Measurements from ENCODE around the gene GNAT1. TPM values are rescaled to one million over a fixed set of nuclear protein-coding genes. Genes with fewer than 3 reads are reported as not detected.

Gene GNAT1
- total and polyA plus RNA-seq, 2 of the 13 experiments (the other 11 are each of a cell fraction or from before 2014, with no cell fraction given) = 0.15 TPM; not detected in 1

GRCh38 chr3:50227390-50228183, 36.2 kb downstream of the GNAT1 start (continued):
- TF ChIP-seq, protein P1, sequence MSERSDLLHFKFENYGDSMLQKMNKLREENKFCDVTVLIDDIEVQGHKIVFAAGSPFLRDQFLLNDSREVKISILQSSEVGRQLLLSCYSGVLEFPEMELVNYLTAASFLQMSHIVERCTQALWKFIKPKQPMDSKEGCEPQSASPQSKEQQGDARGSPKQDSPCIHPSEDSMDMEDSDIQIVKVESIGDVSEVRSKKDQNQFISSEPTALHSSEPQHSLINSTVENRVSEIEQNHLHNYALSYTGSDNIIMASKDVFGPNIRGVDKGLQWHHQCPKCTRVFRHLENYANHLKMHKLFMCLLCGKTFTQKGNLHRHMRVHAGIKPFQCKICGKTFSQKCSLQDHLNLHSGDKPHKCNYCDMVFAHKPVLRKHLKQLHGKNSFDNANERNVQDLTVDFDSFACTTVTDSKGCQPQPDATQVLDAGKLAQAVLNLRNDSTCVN (CRISPR knock-in tag; IDR thresholded peaks at IDR 0.05; ENCODE audit: borderline replicate concordance) = 0 out of 2 replicates have a peak, but pooled peaks have one; percentile 34
- TF ChIP-seq AHR (CRISPR knock-in tag; IDR thresholded peaks at IDR 0.05) (no peak), ZNF343 (CRISPR knock-in tag; IDR thresholded peaks at IDR 0.05) (0 out of 2 replicates have a peak, but pooled peaks have one; percentile 49), XRCC5 (optimal IDR thresholded peaks at IDR 0.05; ENCODE audit: low read length) (peak; percentile 89), NFE2 (CRISPR knock-in tag; IDR thresholded peaks at IDR 0.05) (no peak), IRX3 (CRISPR knock-in tag; IDR thresholded peaks at IDR 0.05; ENCODE audit: borderline replicate concordance, low read depth) (no peak), TBX2 (CRISPR knock-in tag; IDR thresholded peaks at IDR 0.05; ENCODE audit: borderline replicate concordance) (peak; percentile 72; the same call in 1 of the 2 replicates), ZNF143 (CRISPR knock-in tag; IDR thresholded peaks at IDR 0.05) (peak; percentile 54), NFKB2 (CRISPR knock-in tag; IDR thresholded peaks at IDR 0.05; ENCODE audit: borderline replicate concordance) (peak; percentile 82; the same call in 1 of the 2 replicates), SOX5 (CRISPR knock-in tag; IDR thresholded peaks at IDR 0.05; ENCODE audit: borderline replicate concordance) (peak; percentile 62; the same call in 1 of the 2 replicates), MBNL3 (CRISPR knock-in tag; conservative IDR thresholded peaks at IDR 0.05) (no peak), SKI (IDR thresholded peaks at IDR 0.05; ENCODE audit: partially characterized antibody) (peak; percentile 62), RFXAP (CRISPR knock-in tag; IDR thresholded peaks at IDR 0.05; ENCODE audit: borderline replicate concordance) (peak; percentile 71), TBL1XR1 (IDR thresholded peaks at IDR 0.05; ENCODE audit: borderline replicate concordance, low read length, partially characterized antibody) (no peak), ZSCAN20 (CRISPR knock-in tag; IDR thresholded peaks at IDR 0.05; ENCODE audit: borderline replicate concordance) (peak; percentile 41; the same call in 1 of the 2 replicates), ZKSCAN1 (IDR thresholded peaks at IDR 0.05; ENCODE audit: low read length) (peak; percentile 31; the same call in 1 of the 2 replicates), ZKSCAN5 (CRISPR knock-in tag; IDR thresholded peaks at IDR 0.05) (no peak), CTCF (CRISPR knock-in tag; IDR thresholded peaks at IDR 0.05) (peak; percentile 89), BRCA1 (CRISPR knock-in tag; IDR thresholded peaks at IDR 0.05) (no peak), TEAD2 (CRISPR knock-in tag; IDR thresholded peaks at IDR 0.05) (no peak), ZNF577 (CRISPR knock-in tag; IDR thresholded peaks at IDR 0.05; ENCODE audit: borderline replicate concordance, low read depth) (no peak), SP5 (CRISPR knock-in tag; IDR thresholded peaks at IDR 0.05; ENCODE audit: borderline replicate concordance, low read depth) (peak; percentile 98), ZNF430 (CRISPR knock-in tag; IDR thresholded peaks at IDR 0.05) (0 out of 2 replicates have a peak, but pooled peaks have one; percentile 52)
- TF ChIP-seq, protein P2, sequence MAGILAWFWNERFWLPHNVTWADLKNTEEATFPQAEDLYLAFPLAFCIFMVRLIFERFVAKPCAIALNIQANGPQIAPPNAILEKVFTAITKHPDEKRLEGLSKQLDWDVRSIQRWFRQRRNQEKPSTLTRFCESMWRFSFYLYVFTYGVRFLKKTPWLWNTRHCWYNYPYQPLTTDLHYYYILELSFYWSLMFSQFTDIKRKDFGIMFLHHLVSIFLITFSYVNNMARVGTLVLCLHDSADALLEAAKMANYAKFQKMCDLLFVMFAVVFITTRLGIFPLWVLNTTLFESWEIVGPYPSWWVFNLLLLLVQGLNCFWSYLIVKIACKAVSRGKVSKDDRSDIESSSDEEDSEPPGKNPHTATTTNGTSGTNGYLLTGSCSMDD (CRISPR knock-in tag; IDR thresholded peaks at IDR 0.05) = no peak

All from HepG2 (cell line).